ENCODE measurements around the gene KLRG1. TPM values are rescaled to one million over a fixed set of nuclear protein-coding genes. Genes with fewer than 3 reads are reported as not detected.
A peak's percentile ranks its signal among the peaks of the same experiment; 100 is the strongest.

Gene KLRG1
- 23.6 TPM for total RNA-seq

GRCh38 chr12:8989413-8989812 lies at the start of gene KLRG1:
KLRG1 (plus strand) TSS chr12:8989546; CDS start chr12:8989636, 90 bp downstream.
- Histone ChIP-seq H3K4me1 (ENCODE audit: insufficient read depth, low read length) (peaks cover 57% of the 10 kb centered on the region), H3K4me3 (ENCODE audit: low read length) (peak within 1 kb of the TSS; percentile 26), H3K27me3 (ENCODE audit: insufficient read depth, low read length) (no peaks in the 10 kb centered on the region)

GRCh38 chr12:8941691-8942478 lies 47.5 kb upstream of the KLRG1 start:
- no peaks in the 10 kb centered on the region for H3K9me3 ChIP-seq (ENCODE audit: low read depth, low read length)
- H3K4me3 ChIP-seq (ENCODE audit: low read length) = no peak overlapping the region
- no peaks in the 10 kb centered on the region for H3K27me3 ChIP-seq (ENCODE audit: insufficient read depth, low read length)
- H3K4me1 ChIP-seq (ENCODE audit: insufficient read depth, low read length) = peaks cover 5% of the 10 kb centered on the region

More at GRCh38 chr12:8989413-8989812, at the start of gene KLRG1:
- no peaks in the 10 kb centered on the region for H3K9me3 ChIP-seq (ENCODE audit: low read depth, low read length)

GRCh38 chr12:8943565-8944186 lies 45.7 kb upstream of the KLRG1 start:
- Histone ChIP-seq H3K4me3 (ENCODE audit: low read length) (no peak overlapping the region), H3K4me1 (ENCODE audit: insufficient read depth, low read length) (peaks cover 22% of the 10 kb centered on the region), H3K27me3 (ENCODE audit: insufficient read depth, low read length) (no peaks in the 10 kb centered on the region), H3K9me3 (ENCODE audit: low read depth, low read length) (no peaks in the 10 kb centered on the region)

- Histone ChIP-seq H3K4me3 (ENCODE audit: low read length) (no peak overlapping the region), H3K4me1 (ENCODE audit: insufficient read depth, low read length) (peaks cover 31% of the 10 kb centered on the region), H3K9me3 (ENCODE audit: low read depth, low read length) (no peaks in the 10 kb centered on the region), H3K27me3 (ENCODE audit: insufficient read depth, low read length) (no peaks in the 10 kb centered on the region)
Observed at GRCh38 chr12:8946733-8947132, 42.6 kb upstream of the KLRG1 start.

GRCh38 chr12:8947737-8948136 lies 41.6 kb upstream of the KLRG1 start:
- no peak overlapping the region for H3K4me3 ChIP-seq (ENCODE audit: low read length)
- no peaks in the 10 kb centered on the region for H3K27me3 ChIP-seq (ENCODE audit: insufficient read depth, low read length)
- peaks cover 40% of the 10 kb centered on the region for H3K4me1 ChIP-seq (ENCODE audit: insufficient read depth, low read length)

GRCh38 chr12:8948701-8949341 lies 40.5 kb upstream of the KLRG1 start:
- H3K4me1 ChIP-seq (ENCODE audit: insufficient read depth, low read length) = peaks cover 47% of the 10 kb centered on the region
- H3K9me3 ChIP-seq (ENCODE audit: low read depth, low read length) = no peaks in the 10 kb centered on the region
- peak overlapping the region; percentile 74 for H3K4me3 ChIP-seq (ENCODE audit: low read length)
- no peaks in the 10 kb centered on the region for H3K27me3 ChIP-seq (ENCODE audit: insufficient read depth, low read length)

More at GRCh38 chr12:8947737-8948136, 41.6 kb upstream of the KLRG1 start:
- H3K9me3 ChIP-seq (ENCODE audit: low read depth, low read length) = no peaks in the 10 kb centered on the region

- no peaks in the 10 kb centered on the region for H3K27me3 ChIP-seq (ENCODE audit: insufficient read depth, low read length)
- H3K9me3 ChIP-seq (ENCODE audit: low read depth, low read length) = no peaks in the 10 kb centered on the region
- peak within 1 kb of the TSS; percentile 74 for H3K4me3 ChIP-seq (ENCODE audit: low read length)
- H3K4me1 ChIP-seq (ENCODE audit: insufficient read depth, low read length) = peaks cover 47% of the 10 kb centered on the region
Observed at GRCh38 chr12:8949342-8950220, 39.8 kb upstream of the KLRG1 start, which contains the start of gene M6PR. M6PR (minus strand) TSS chr12:8949645; CDS start chr12:8946404, 3,241 bp downstream.

GRCh38 chr12:8950221-8950527 lies 39.2 kb upstream of the KLRG1 start:
- Histone ChIP-seq H3K4me3 (ENCODE audit: low read length) (peak overlapping the region; percentile 74), H3K4me1 (ENCODE audit: insufficient read depth, low read length) (peaks cover 52% of the 10 kb centered on the region), H3K9me3 (ENCODE audit: low read depth, low read length) (no peaks in the 10 kb centered on the region), H3K27me3 (ENCODE audit: insufficient read depth, low read length) (no peaks in the 10 kb centered on the region)

- Histone ChIP-seq H3K4me1 (ENCODE audit: insufficient read depth, low read length) (peaks cover 59% of the 10 kb centered on the region), H3K27me3 (ENCODE audit: insufficient read depth, low read length) (no peaks in the 10 kb centered on the region), H3K9me3 (ENCODE audit: low read depth, low read length) (no peaks in the 10 kb centered on the region), H3K4me3 (ENCODE audit: low read length) (peak overlapping the region; percentile 74)
Observed at GRCh38 chr12:8950702-8951478, 38.5 kb upstream of the KLRG1 start.

GRCh38 chr12:8951744-8952143 lies 37.6 kb upstream of the KLRG1 start:
- H3K4me1 ChIP-seq (ENCODE audit: insufficient read depth, low read length) = peaks cover 61% of the 10 kb centered on the region
- no peak overlapping the region for H3K4me3 ChIP-seq (ENCODE audit: low read length)
- H3K9me3 ChIP-seq (ENCODE audit: low read depth, low read length) = no peaks in the 10 kb centered on the region
- no peaks in the 10 kb centered on the region for H3K27me3 ChIP-seq (ENCODE audit: insufficient read depth, low read length)

- H3K27me3 ChIP-seq (ENCODE audit: insufficient read depth, low read length) = no peaks in the 10 kb centered on the region
- H3K4me1 ChIP-seq (ENCODE audit: insufficient read depth, low read length) = peaks cover 52% of the 10 kb centered on the region
- H3K4me3 ChIP-seq (ENCODE audit: low read length) = no peak overlapping the region
Observed at GRCh38 chr12:8953773-8954402, 35.5 kb upstream of the KLRG1 start.

GRCh38 chr12:8956073-8956472 lies 33.3 kb upstream of the KLRG1 start:
- Histone ChIP-seq H3K27me3 (ENCODE audit: insufficient read depth, low read length) (no peaks in the 10 kb centered on the region), H3K4me3 (ENCODE audit: low read length) (no peak overlapping the region), H3K9me3 (ENCODE audit: low read depth, low read length) (no peaks in the 10 kb centered on the region), H3K4me1 (ENCODE audit: insufficient read depth, low read length) (peaks cover 54% of the 10 kb centered on the region)

More at GRCh38 chr12:8953773-8954402, 35.5 kb upstream of the KLRG1 start:
- no peaks in the 10 kb centered on the region for H3K9me3 ChIP-seq (ENCODE audit: low read depth, low read length)

- H3K4me1 ChIP-seq (ENCODE audit: insufficient read depth, low read length) = peaks cover 49% of the 10 kb centered on the region
- no peaks in the 10 kb centered on the region for H3K9me3 ChIP-seq (ENCODE audit: low read depth, low read length)
- no peaks in the 10 kb centered on the region for H3K27me3 ChIP-seq (ENCODE audit: insufficient read depth, low read length)
- H3K4me3 ChIP-seq (ENCODE audit: low read length) = no peak overlapping the region
Observed at GRCh38 chr12:8956772-8957171, 32.6 kb upstream of the KLRG1 start.

- H3K27me3 ChIP-seq (ENCODE audit: insufficient read depth, low read length) = no peaks in the 10 kb centered on the region
- H3K9me3 ChIP-seq (ENCODE audit: low read depth, low read length) = no peaks in the 10 kb centered on the region
- no peak overlapping the region for H3K4me3 ChIP-seq (ENCODE audit: low read length)
- peaks cover 42% of the 10 kb centered on the region for H3K4me1 ChIP-seq (ENCODE audit: insufficient read depth, low read length)
Observed at GRCh38 chr12:8957561-8957960, 31.8 kb upstream of the KLRG1 start.

Measured in mononuclear cell (primary cell).